SJSA1 (cell line): ENCODE measurements around the gene TBL1XR1. TPM values are rescaled to one million over a fixed set of nuclear protein-coding genes. Genes with fewer than 3 reads are reported as not detected.
"Not testable (repeated sequence)": the region's sequence is repeated elsewhere in the genome, so short reads cannot be mapped to it uniquely, and the experiment has no call there.

ENCODE experiments used
- DNase-seq, 2 experiments: peaks; one replicate each; pipeline ENCODE4 v3.0.0-alpha.2; 2015 to 2020; ENCODE audit warnings: low spot score in 2 of 2, low read depth in 1 of 2
- H3K27ac ChIP-seq: fragments of 250-450 bp; sonication (Bioruptor Pico); 2 replicates; pipeline ENCODE4 v1.5.1; 2020; ENCODE audit warnings: mild to moderate bottlenecking, moderate library complexity
- H3K27me3 ChIP-seq: fragments of 250-450 bp; sonication (Bioruptor Pico); replicated peaks from 2 replicates; pipeline ENCODE4 v1.5.1; 2020; ENCODE audit warnings: mild to moderate bottlenecking, moderate library complexity
- H3K36me3 ChIP-seq: fragments of 250-450 bp; sonication (Bioruptor Pico); 2 replicates; pipeline ENCODE4 v1.5.1; 2020; ENCODE audit warnings: mild to moderate bottlenecking
- H3K4me1 ChIP-seq: fragments of 250-450 bp; sonication (Bioruptor Pico); replicated peaks from 2 replicates; pipeline ENCODE4 v1.6.1; 2021; ENCODE audit warnings: mild to moderate bottlenecking
- H3K4me3 ChIP-seq: fragments of 250-450 bp; sonication (Bioruptor Pico); 2 replicates; pipeline ENCODE4 v1.5.1; 2020; ENCODE audit warnings: mild to moderate bottlenecking
- H3K9me3 ChIP-seq: fragments of 250-450 bp; sonication (Bioruptor Pico); replicated peaks from 2 replicates; pipeline ENCODE4 v1.5.1; 2020; ENCODE audit warnings: mild to moderate bottlenecking
- total RNA-seq: library from RNA; depleted of rRNA; stranded (reverse); fragments of >200 nt; shearing (Covaris generic); gene quantifications from 2 replicates; pipeline ENCODE4 v1.2.3, GENCODE V29; 2014

Gene TBL1XR1
- total RNA-seq, 1 experiment from 2014 or later, result 82.9 TPM

- H3K9me3 ChIP-seq, result no peaks in the 10 kb centered on the region
- H3K4me1 ChIP-seq, result no peaks in the 10 kb centered on the region
- no peaks in the 10 kb centered on the region for H3K27me3 ChIP-seq
- no peak overlapping the region for H3K4me3 ChIP-seq
- H3K27ac ChIP-seq, result no peak overlapping the region
- peaks cover 34% of the 10 kb centered on the region for H3K36me3 ChIP-seq
- no peak for DNase-seq
These were observed 157.6 kb downstream of the TBL1XR1 start for GRCh38 chr3:177039490-177040274.

GRCh38 chr3:177037241-177037640 is 160.0 kb downstream of the TBL1XR1 start:
- Histone ChIP-seq H3K27me3 (no peaks in the 10 kb centered on the region), H3K9me3 (no peaks in the 10 kb centered on the region), H3K36me3 (peaks cover 39% of the 10 kb centered on the region), H3K27ac (no peak overlapping the region), H3K4me3 (no peak overlapping the region), H3K4me1 (no peaks in the 10 kb centered on the region)
- DNase-seq, result no peak

GRCh38 chr3:177035676-177036075 is 161.6 kb downstream of the TBL1XR1 start:
- H3K4me3 ChIP-seq, result no peak overlapping the region
- DNase-seq, result no peak
- no peaks in the 10 kb centered on the region for H3K27me3 ChIP-seq
- H3K36me3 ChIP-seq, result peaks cover 39% of the 10 kb centered on the region
- H3K4me1 ChIP-seq, result no peaks in the 10 kb centered on the region
- no peak overlapping the region for H3K27ac ChIP-seq
- no peaks in the 10 kb centered on the region for H3K9me3 ChIP-seq

- no peaks in the 10 kb centered on the region for H3K27me3 ChIP-seq
- H3K27ac ChIP-seq, result no peak overlapping the region
- no peak for DNase-seq
- peaks cover 40% of the 10 kb centered on the region for H3K36me3 ChIP-seq
- no peaks in the 10 kb centered on the region for H3K4me1 ChIP-seq
- no peaks in the 10 kb centered on the region for H3K9me3 ChIP-seq
- H3K4me3 ChIP-seq, result no peak overlapping the region
These were observed 162.3 kb downstream of the TBL1XR1 start for GRCh38 chr3:177034832-177035475.

- H3K36me3 ChIP-seq, result peaks cover 19% of the 10 kb centered on the region
- H3K4me1 ChIP-seq, result no peaks in the 10 kb centered on the region
- H3K27ac ChIP-seq, result no peak overlapping the region
- H3K4me3 ChIP-seq, result no peak overlapping the region
- no peaks in the 10 kb centered on the region for H3K9me3 ChIP-seq
- H3K27me3 ChIP-seq, result no peaks in the 10 kb centered on the region
- DNase-seq, result no peak
These were observed 170.6 kb downstream of the TBL1XR1 start for GRCh38 chr3:177026505-177027277.

- Histone ChIP-seq H3K9me3 (no peaks in the 10 kb centered on the region), H3K27ac (no peak overlapping the region), H3K4me3 (no peak overlapping the region), H3K27me3 (no peaks in the 10 kb centered on the region), H3K36me3 (no peaks in the 10 kb centered on the region), H3K4me1 (no peaks in the 10 kb centered on the region)
- no peak for DNase-seq
These were observed 181.4 kb downstream of the TBL1XR1 start for GRCh38 chr3:177015881-177016280.

GRCh38 chr3:177013681-177014280 is 183.5 kb downstream of the TBL1XR1 start:
- Histone ChIP-seq H3K27me3 (no peaks in the 10 kb centered on the region), H3K27ac (no peak overlapping the region), H3K4me3 (no peak overlapping the region), H3K4me1 (no peaks in the 10 kb centered on the region), H3K9me3 (no peaks in the 10 kb centered on the region), H3K36me3 (no peaks in the 10 kb centered on the region)
- no peak for DNase-seq

- no peak for DNase-seq
- H3K4me1 ChIP-seq, result no peaks in the 10 kb centered on the region
- no peaks in the 10 kb centered on the region for H3K36me3 ChIP-seq
- H3K4me3 ChIP-seq, result no peak overlapping the region
- H3K9me3 ChIP-seq, result peaks cover 4% of the 10 kb centered on the region; the same call in 1 of the 2 replicates
- H3K27me3 ChIP-seq, result no peaks in the 10 kb centered on the region
- no peak overlapping the region for H3K27ac ChIP-seq
These were observed 191.4 kb downstream of the TBL1XR1 start for GRCh38 chr3:177005718-177006405.

GRCh38 chr3:177000159-177000558 is 197.1 kb downstream of the TBL1XR1 start:
- H3K9me3 ChIP-seq, H3K27ac ChIP-seq, H3K27me3 ChIP-seq, H3K4me3 ChIP-seq, H3K36me3 ChIP-seq, DNase-seq, H3K4me1 ChIP-seq: not testable (repeated sequence)

GRCh38 chr3:176995946-176996345 is 201.3 kb downstream of the TBL1XR1 start:
- no peaks in the 10 kb centered on the region for H3K27me3 ChIP-seq
- no peaks in the 10 kb centered on the region for H3K36me3 ChIP-seq
- no peaks in the 10 kb centered on the region for H3K4me1 ChIP-seq
- H3K27ac ChIP-seq, result no peak overlapping the region
- no peak overlapping the region for H3K4me3 ChIP-seq
- no peaks in the 10 kb centered on the region for H3K9me3 ChIP-seq
- DNase-seq, result no peak

- DNase-seq, result no peak
- Histone ChIP-seq H3K27me3 (no peaks in the 10 kb centered on the region), H3K4me3 (no peak overlapping the region), H3K4me1 (no peaks in the 10 kb centered on the region), H3K9me3 (no peaks in the 10 kb centered on the region), H3K36me3 (no peaks in the 10 kb centered on the region), H3K27ac (no peak overlapping the region)
These were observed 202.1 kb downstream of the TBL1XR1 start for GRCh38 chr3:176994891-176995781.

GRCh38 chr3:176994393-176994792 is 202.9 kb downstream of the TBL1XR1 start:
- no peaks in the 10 kb centered on the region for H3K27me3 ChIP-seq
- no peak overlapping the region for H3K27ac ChIP-seq
- DNase-seq, result no peak
- no peaks in the 10 kb centered on the region for H3K36me3 ChIP-seq
- H3K9me3 ChIP-seq, result no peaks in the 10 kb centered on the region
- no peak overlapping the region for H3K4me3 ChIP-seq
- no peaks in the 10 kb centered on the region for H3K4me1 ChIP-seq
